HepG2 (cell line): ENCODE results near the gene MSL2. TPM values are rescaled to one million over a fixed set of nuclear protein-coding genes. Genes with fewer than 3 reads are reported as not detected.

Experiments
- AHDC1 ChIP-seq: sonication (generic); formaldehyde crosslinking; IDR thresholded peaks from 2 replicates; pipeline ENCODE4 v1.5.1; 2020; ENCODE audit warnings: mild to moderate bottlenecking, missing genetic modification reagents, borderline replicate concordance
- ATF5 ChIP-seq: sonication (generic); formaldehyde crosslinking; IDR thresholded peaks from 2 replicates; pipeline ENCODE4 v1.4.0; 2020; ENCODE audit warnings: mild to moderate bottlenecking, low read depth, missing genetic modification reagents
- CENPBD1 ChIP-seq: sonication (generic); formaldehyde crosslinking; IDR thresholded peaks from 2 replicates; pipeline ENCODE4 v1.8.0; 2022; ENCODE audit warnings: missing genetic modification reagents, low read depth, mild to moderate bottlenecking, borderline replicate concordance
- ERF ChIP-seq: IDR thresholded peaks from 2 replicates; pipeline ENCODE4 v1.6.1; 2018; ENCODE audit warnings: missing biosample characterization, missing genetic modification reagents
- HOXA5 ChIP-seq: sonication (generic); formaldehyde crosslinking; IDR thresholded peaks from 2 replicates; pipeline ENCODE4 v1.4.0; 2020; ENCODE audit warnings: missing genetic modification reagents
- MTF1 ChIP-seq: sonication (generic); formaldehyde crosslinking; IDR thresholded peaks from 2 replicates; pipeline ENCODE4 v1.5.0; 2020; ENCODE audit warnings: missing genetic modification reagents
- NFYC ChIP-seq: IDR thresholded peaks from 2 replicates; pipeline ENCODE4 v1.6.1; 2016; ENCODE audit warnings: missing genetic modification reagents, missing compliant biosample characterization
- SMARCE1 ChIP-seq: fragments of 450-650 bp; IDR thresholded peaks from 2 replicates; pipeline ENCODE4 v1.6.1; 2017; ENCODE audit warnings: borderline replicate concordance
- SNRNP70 ChIP-seq: fragments of 200-400 bp; formaldehyde crosslinking; IDR thresholded peaks from 2 replicates; pipeline ENCODE4 v1.6.1; 2017; ENCODE audit warnings: mild to moderate bottlenecking, low read depth, low read length, moderate library complexity
- TBX2 ChIP-seq: sonication (generic); formaldehyde crosslinking; IDR thresholded peaks from 2 replicates; pipeline ENCODE4 v1.5.0; 2020; ENCODE audit warnings: missing genetic modification reagents, mild to moderate bottlenecking, borderline replicate concordance
- TFAP4 ChIP-seq: sonication (generic); IDR thresholded peaks from 2 replicates; pipeline ENCODE4 v1.6.1; 2016; ENCODE audit warnings: low read depth, borderline replicate concordance
- TGIF2 ChIP-seq: IDR thresholded peaks from 2 replicates; pipeline ENCODE4 v1.6.1; 2016; ENCODE audit warnings: control low read depth, missing compliant biosample characterization
- ZFP62 ChIP-seq: sonication (generic); formaldehyde crosslinking; IDR thresholded peaks from 2 replicates; pipeline ENCODE4 v1.4.0; 2020; ENCODE audit warnings: missing genetic modification reagents
- ZFX ChIP-seq: sonication (generic); formaldehyde crosslinking; IDR thresholded peaks from 2 replicates; pipeline ENCODE4 v1.4.0; 2020; ENCODE audit warnings: mild to moderate bottlenecking, low read depth, missing genetic modification reagents, moderate library complexity
- ZGPAT ChIP-seq: IDR thresholded peaks from 2 replicates; pipeline ENCODE4 v1.6.1; 2016; ENCODE audit warnings: mild to moderate bottlenecking
- ZMAT3 ChIP-seq: sonication (generic); formaldehyde crosslinking; conservative IDR thresholded peaks from 2 replicates; pipeline ENCODE4 v1.7.0; 2021; ENCODE audit warnings: missing genetic modification reagents
- ZNF274 ChIP-seq: sonication (generic); formaldehyde crosslinking; IDR thresholded peaks from 2 replicates; pipeline ENCODE4 v1.5.1; 2020; ENCODE audit warnings: mild to moderate bottlenecking, missing genetic modification reagents
- ZNF614 ChIP-seq: IDR thresholded peaks from 2 replicates; pipeline ENCODE4 v1.6.1; 2018; ENCODE audit warnings: missing biosample characterization, missing genetic modification reagents, inconsistent platforms, borderline replicate concordance
- ZNF780A ChIP-seq: sonication (generic); formaldehyde crosslinking; IDR thresholded peaks from 2 replicates; pipeline ENCODE4 v1.8.0; 2022; ENCODE audit warnings: mild to moderate bottlenecking, missing genetic modification reagents, moderate library complexity
- ZSCAN9 ChIP-seq: IDR thresholded peaks from 2 replicates; pipeline ENCODE4 v1.6.1; 2016; ENCODE audit warnings: borderline replicate concordance
- ZZZ3 ChIP-seq: sonication (generic); formaldehyde crosslinking; IDR thresholded peaks from 2 replicates; pipeline ENCODE4 v1.4.0; 2020; ENCODE audit warnings: missing genetic modification reagents, mild to moderate bottlenecking, borderline replicate concordance
- polyA plus RNA-seq, 8 experiments: library from polyadenylated mRNA; depleted of rRNA in 3 of 8; stranded (reverse) in 7 of 8; unstranded in 1 of 8; fragments of >200 nt; fragmentation: Illumina TruSeq in 4 of 8; extraction: Trizol in 4 of 8; gene quantifications; 2 replicates each; pipeline versions ENCODE4 v1.2.1 to v1.2.3, GENCODE V29; 2011 to 2016; ENCODE audit warnings: low read depth in 4 of 8, missing spikeins in 1 of 8, mixed read lengths in 1 of 8; ENCODE audit not compliant: insufficient read depth in 1 of 8
- total RNA-seq, 5 experiments: library from RNA; depleted of rRNA; stranded (reverse); fragments of >200 nt; fragmentation: Illumina TruSeq; extraction: Trizol; gene quantifications; 2 replicates each; pipeline ENCODE4 v1.2.3, GENCODE V29; 2016; ENCODE audit warnings: low read depth in 1 of 5

MSL2 gene
- total and polyA plus RNA-seq, 2 of the 13 experiments (the other 11 are each of a cell fraction or from before 2014, with no cell fraction given), result 6.9 to 11.7 TPM

GRCh38 chr3:136196401-136197158 is 445 bp upstream of the MSL2 start (continued):
- TF ChIP-seq ZNF614 (CRISPR knock-in tag) (0 out of 2 replicates have a peak, but pooled peaks have one; percentile 50), ATF5 (peak; percentile 96; the same call in 1 of the 2 replicates), ERF (CRISPR knock-in tag) (peak; percentile 90), TBX2 (CRISPR knock-in tag) (peak; percentile 94), ZNF780A (peak; percentile 99), HOXA5 (peak; percentile 97), ZSCAN9 (CRISPR knock-in tag) (peak; percentile 95), ZFX (CRISPR knock-in tag) (peak; percentile 98), MTF1 (CRISPR knock-in tag) (peak; percentile 89; the same call in 1 of the 2 replicates), SMARCE1 (no peak), CENPBD1 (CRISPR knock-in tag) (0 out of 2 replicates have a peak, but pooled peaks have one; percentile 71), TFAP4 (0 out of 2 replicates have a peak, but pooled peaks have one; percentile 11), SNRNP70 (no peak), ZZZ3 (CRISPR knock-in tag) (peak; percentile 93; the same call in 1 of the 2 replicates), TGIF2 (CRISPR knock-in tag) (no peak), ZGPAT (peak; percentile 95), ZMAT3 (CRISPR knock-in tag) (peak; percentile 99), ZFP62 (CRISPR knock-in tag) (peak; percentile 27; the same call in 1 of the 2 replicates), AHDC1 (CRISPR knock-in tag) (peak; percentile 82; the same call in 1 of the 2 replicates), NFYC (CRISPR knock-in tag) (peak; percentile 39), ZNF274 (CRISPR knock-in tag) (peak; percentile 95)
